Measurements from ENCODE around the gene MYBPC1. TPM values are rescaled to one million over a fixed set of nuclear protein-coding genes. Genes with fewer than 3 reads are reported as not detected.
A peak's percentile ranks its signal among the peaks of the same experiment; 100 is the strongest.

The MYBPC1 gene
- total RNA-seq, 1 experiment from 2014 or later: not detected

GRCh38 chr12:101713059-101713682, 118.4 kb downstream of the MYBPC1 start:
- no peaks in the 10 kb centered on the region for H3K27me3 ChIP-seq (ENCODE audit: low read length)
- H3K4me1 ChIP-seq (ENCODE audit: insufficient read depth, low read length): no peaks in the 10 kb centered on the region
- no peak overlapping the region for H3K9ac ChIP-seq (ENCODE audit: low read length)
- no peaks in the 10 kb centered on the region for H3K36me3 ChIP-seq (ENCODE audit: low read depth, low read length)
- H3K79me2 ChIP-seq (ENCODE audit: low read length): peaks cover 13% of the 10 kb centered on the region
- BruUV-seq (replicated peaks): no TSS peak
- H4K20me1 ChIP-seq (ENCODE audit: low read length): peaks cover 4% of the 10 kb centered on the region; the same call in 1 of the 2 replicates
- intact Hi-C loops (cut with micrococcal nuclease): no loop called here
- POLR2A ChIA-PET (ENCODE audit: unreplicated experiment): no interaction called here
- no peak overlapping the region for H3K27ac ChIP-seq (ENCODE audit: low read length)
- no peak overlapping the region for H3K4me2 ChIP-seq (ENCODE audit: low read length)
- no peak for ATAC-seq
- H3K4me3 ChIP-seq (ENCODE audit: low read length): no peak overlapping the region
- TF ChIP-seq CTCF (conservative IDR thresholded peaks at IDR 0.05; ENCODE audit: low read depth, low read length) (no peak), EZH2 (IDR thresholded peaks at IDR 0.05; ENCODE audit: low read length, unreplicated experiment) (no peak), EZH2phosphoT487 (IDR thresholded peaks at IDR 0.05; ENCODE audit: borderline replicate concordance, low read length) (no peak)
- no peaks in the 10 kb centered on the region for H3K9me3 ChIP-seq (ENCODE audit: low read length)
- DNase-seq: no peak
- CTCF ChIA-PET: interaction anchor here (0.6 kb wide), 1 partner anchor 11 kb away, joined by 3 read pairs; no protein-coding TSS in a partner anchor
- H3F3A ChIP-seq (ENCODE audit: low read length, unreplicated experiment): no peaks in the 10 kb centered on the region
- no peak overlapping the region for H2AFZ ChIP-seq (ENCODE audit: low read length)
- no peaks in the 10 kb centered on the region for H3K9me2 ChIP-seq (replicated peaks; ENCODE audit: low read length)

GRCh38 chr12:101713930-101714329, 119.2 kb downstream of the MYBPC1 start:
- no peak overlapping the region for H3K4me3 ChIP-seq (ENCODE audit: low read length)
- no peak overlapping the region for H2AFZ ChIP-seq (ENCODE audit: low read length)
- H3K9me2 ChIP-seq (replicated peaks; ENCODE audit: low read length): no peaks in the 10 kb centered on the region
- no peak overlapping the region for H3K27ac ChIP-seq (ENCODE audit: low read length)
- no peaks in the 10 kb centered on the region for H3K27me3 ChIP-seq (ENCODE audit: low read length)
- H3K36me3 ChIP-seq (ENCODE audit: low read depth, low read length): no peaks in the 10 kb centered on the region
- TF ChIP-seq EZH2 (IDR thresholded peaks at IDR 0.05; ENCODE audit: low read length, unreplicated experiment): no peak
- TF ChIP-seq EZH2phosphoT487 (IDR thresholded peaks at IDR 0.05; ENCODE audit: borderline replicate concordance, low read length): no peak
- TF ChIP-seq CTCF (conservative IDR thresholded peaks at IDR 0.05; ENCODE audit: low read depth, low read length): no peak
- H4K20me1 ChIP-seq (ENCODE audit: low read length): peaks cover 4% of the 10 kb centered on the region; the same call in 1 of the 2 replicates
- no peak overlapping the region for H3K9ac ChIP-seq (ENCODE audit: low read length)
- CTCF ChIA-PET: interaction anchor here (0.6 kb wide), 1 partner anchor 12 kb away, joined by 3 read pairs; no protein-coding TSS in a partner anchor
- POLR2A ChIA-PET (ENCODE audit: unreplicated experiment): no interaction called here
- no peak for DNase-seq
- intact Hi-C loops (cut with micrococcal nuclease): no loop called here
- peak; percentile 27; the same call in 1 of the 2 replicates for ATAC-seq
- no peak overlapping the region for H3K4me2 ChIP-seq (ENCODE audit: low read length)
- H3K4me1 ChIP-seq (ENCODE audit: insufficient read depth, low read length): peaks cover 3% of the 10 kb centered on the region
- no peaks in the 10 kb centered on the region for H3K9me3 ChIP-seq (ENCODE audit: low read length)
- H3K79me2 ChIP-seq (ENCODE audit: low read length): peaks cover 13% of the 10 kb centered on the region
- H3F3A ChIP-seq (ENCODE audit: low read length, unreplicated experiment): no peaks in the 10 kb centered on the region
- no TSS peak for BruUV-seq (replicated peaks)

- no peak overlapping the region for H3K4me3 ChIP-seq (ENCODE audit: low read length)
- no peaks in the 10 kb centered on the region for H3K9me3 ChIP-seq (ENCODE audit: low read length)
- no TSS peak for BruUV-seq (replicated peaks)
- H3K79me2 ChIP-seq (ENCODE audit: low read length): peaks cover 13% of the 10 kb centered on the region
- intact Hi-C loops (cut with micrococcal nuclease): no loop called here
- no peaks in the 10 kb centered on the region for H3K9me2 ChIP-seq (replicated peaks; ENCODE audit: low read length)
- no peaks in the 10 kb centered on the region for H3K27me3 ChIP-seq (ENCODE audit: low read length)
- CTCF ChIA-PET: no interaction called here
- peaks cover 4% of the 10 kb centered on the region; the same call in 1 of the 2 replicates for H4K20me1 ChIP-seq (ENCODE audit: low read length)
- no peak overlapping the region for H2AFZ ChIP-seq (ENCODE audit: low read length)
- ATAC-seq (no peak), DNase-seq (no peak)
- no peak overlapping the region for H3K9ac ChIP-seq (ENCODE audit: low read length)
- no peaks in the 10 kb centered on the region for H3K36me3 ChIP-seq (ENCODE audit: low read depth, low read length)
- POLR2A ChIA-PET (ENCODE audit: unreplicated experiment): no interaction called here
- TF ChIP-seq EZH2 (IDR thresholded peaks at IDR 0.05; ENCODE audit: low read length, unreplicated experiment) (no peak), CTCF (conservative IDR thresholded peaks at IDR 0.05; ENCODE audit: low read depth, low read length) (no peak), EZH2phosphoT487 (IDR thresholded peaks at IDR 0.05; ENCODE audit: borderline replicate concordance, low read length) (no peak)
- no peak overlapping the region for H3K27ac ChIP-seq (ENCODE audit: low read length)
- no peaks in the 10 kb centered on the region for H3F3A ChIP-seq (ENCODE audit: low read length, unreplicated experiment)
- H3K4me2 ChIP-seq (ENCODE audit: low read length): no peak overlapping the region
- H3K4me1 ChIP-seq (ENCODE audit: insufficient read depth, low read length): peaks cover 11% of the 10 kb centered on the region
These were observed 120.2 kb downstream of the MYBPC1 start for GRCh38 chr12:101714877-101715444.
